GM20000 (cell line): ENCODE measurements around the gene PHACTR2.

Experiments used
- DNase-seq: peaks from one replicate; pipeline ENCODE4 v3.0.0; 2012; ENCODE audit warnings: low spot score
- CTCF ChIP-seq: IDR thresholded peaks from 2 replicates; pipeline ENCODE4 v1.5.1; 2012; ENCODE audit warnings: mild to moderate bottlenecking, control low read depth; ENCODE audit errors: extremely low read depth, missing control alignments

PHACTR2 gene

GRCh38 chr6:143749891-143750290, 72.1 kb downstream of the PHACTR2 start:
- DNase-seq: no peak
- TF ChIP-seq CTCF: no peak

GRCh38 chr6:143750877-143751276, 73.1 kb downstream of the PHACTR2 start:
- no peak for DNase-seq
- TF ChIP-seq CTCF: no peak

- no peak for DNase-seq
- TF ChIP-seq CTCF: no peak
Observed at GRCh38 chr6:143752459-143752858, 74.7 kb downstream of the PHACTR2 start.

- DNase-seq: no peak
- no peak for TF ChIP-seq CTCF
Observed at GRCh38 chr6:143753678-143754077, 75.9 kb downstream of the PHACTR2 start.

GRCh38 chr6:143754204-143754603, 76.4 kb downstream of the PHACTR2 start:
- no peak for TF ChIP-seq CTCF
- no peak for DNase-seq

- DNase-seq: no peak
- TF ChIP-seq CTCF: no peak
Observed at GRCh38 chr6:143755301-143755744, 77.6 kb downstream of the PHACTR2 start.

GRCh38 chr6:143757346-143757832, 79.6 kb downstream of the PHACTR2 start:
- TF ChIP-seq CTCF: no peak
- no peak for DNase-seq
